HL-60 (cell line): Measurements from ENCODE around the gene SLC7A10.
"Not testable (repeated sequence)": the region's sequence is repeated elsewhere in the genome, so short reads cannot be mapped to it uniquely, and the experiment has no call there.

Experiments
- DNase-seq, 2 experiments: peaks; one replicate each; pipeline ENCODE4 v3.0.0-alpha.2; 2010 to 2020; ENCODE audit warnings: low read depth in 1 of 2, low spot score in 1 of 2
- H3K27ac ChIP-seq: fragments of 250-450 bp; sonication (Bioruptor Pico); replicated peaks from 2 replicates; pipeline ENCODE4 v1.5.1; 2020; ENCODE audit warnings: mild to moderate bottlenecking, moderate library complexity
- H3K27me3 ChIP-seq: fragments of 250-450 bp; sonication (Bioruptor Pico); 2 replicates; pipeline ENCODE4 v1.5.1; 2021; ENCODE audit warnings: mild to moderate bottlenecking, moderate library complexity; ENCODE audit not compliant: insufficient read depth, poor library complexity, severe bottlenecking
- H3K4me3 ChIP-seq: replicated peaks from 2 replicates; pipeline ENCODE4 v1.5.1; 2011; ENCODE audit warnings: mild to moderate bottlenecking, control low read depth, low read length; ENCODE audit not compliant: insufficient read depth
- GABPA ChIP-seq: IDR thresholded peaks from 2 replicates; pipeline ENCODE4 v1.6.1; 2012; ENCODE audit warnings: low read depth
- POLR2AphosphoS5 ChIP-seq: IDR thresholded peaks from 2 replicates; pipeline ENCODE4 v1.6.1; 2012; ENCODE audit warnings: low read depth
- SPI1 ChIP-seq: IDR thresholded peaks from 2 replicates; pipeline ENCODE4 v1.6.1; 2012; ENCODE audit warnings: low read depth, mild to moderate bottlenecking, borderline replicate concordance
- TF ChIP-seq, protein P1 (sequence below): IDR thresholded peaks from one replicate; pipeline ENCODE4 v1.5.1; 2011; ENCODE audit warnings: low read length, control low read depth, inconsistent platforms; ENCODE audit not compliant: insufficient read depth
- TF ChIP-seq, protein P2 (sequence below): IDR thresholded peaks from 2 replicates; pipeline ENCODE4 v1.6.1; 2012; ENCODE audit warnings: low read depth; ENCODE audit not compliant: insufficient replicate concordance

SLC7A10 gene

GRCh38 chr19:33226550-33227241 lies 1.0 kb upstream of the SLC7A10 start:
- H3K4me3 ChIP-seq: no peak overlapping the region
- H3K27ac ChIP-seq: no peak overlapping the region
- no peak for DNase-seq
- no peak for TF ChIP-seq GABPA
- TF ChIP-seq, protein P1, sequence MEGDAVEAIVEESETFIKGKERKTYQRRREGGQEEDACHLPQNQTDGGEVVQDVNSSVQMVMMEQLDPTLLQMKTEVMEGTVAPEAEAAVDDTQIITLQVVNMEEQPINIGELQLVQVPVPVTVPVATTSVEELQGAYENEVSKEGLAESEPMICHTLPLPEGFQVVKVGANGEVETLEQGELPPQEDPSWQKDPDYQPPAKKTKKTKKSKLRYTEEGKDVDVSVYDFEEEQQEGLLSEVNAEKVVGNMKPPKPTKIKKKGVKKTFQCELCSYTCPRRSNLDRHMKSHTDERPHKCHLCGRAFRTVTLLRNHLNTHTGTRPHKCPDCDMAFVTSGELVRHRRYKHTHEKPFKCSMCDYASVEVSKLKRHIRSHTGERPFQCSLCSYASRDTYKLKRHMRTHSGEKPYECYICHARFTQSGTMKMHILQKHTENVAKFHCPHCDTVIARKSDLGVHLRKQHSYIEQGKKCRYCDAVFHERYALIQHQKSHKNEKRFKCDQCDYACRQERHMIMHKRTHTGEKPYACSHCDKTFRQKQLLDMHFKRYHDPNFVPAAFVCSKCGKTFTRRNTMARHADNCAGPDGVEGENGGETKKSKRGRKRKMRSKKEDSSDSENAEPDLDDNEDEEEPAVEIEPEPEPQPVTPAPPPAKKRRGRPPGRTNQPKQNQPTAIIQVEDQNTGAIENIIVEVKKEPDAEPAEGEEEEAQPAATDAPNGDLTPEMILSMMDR: no peak
- TF ChIP-seq, protein P2, sequence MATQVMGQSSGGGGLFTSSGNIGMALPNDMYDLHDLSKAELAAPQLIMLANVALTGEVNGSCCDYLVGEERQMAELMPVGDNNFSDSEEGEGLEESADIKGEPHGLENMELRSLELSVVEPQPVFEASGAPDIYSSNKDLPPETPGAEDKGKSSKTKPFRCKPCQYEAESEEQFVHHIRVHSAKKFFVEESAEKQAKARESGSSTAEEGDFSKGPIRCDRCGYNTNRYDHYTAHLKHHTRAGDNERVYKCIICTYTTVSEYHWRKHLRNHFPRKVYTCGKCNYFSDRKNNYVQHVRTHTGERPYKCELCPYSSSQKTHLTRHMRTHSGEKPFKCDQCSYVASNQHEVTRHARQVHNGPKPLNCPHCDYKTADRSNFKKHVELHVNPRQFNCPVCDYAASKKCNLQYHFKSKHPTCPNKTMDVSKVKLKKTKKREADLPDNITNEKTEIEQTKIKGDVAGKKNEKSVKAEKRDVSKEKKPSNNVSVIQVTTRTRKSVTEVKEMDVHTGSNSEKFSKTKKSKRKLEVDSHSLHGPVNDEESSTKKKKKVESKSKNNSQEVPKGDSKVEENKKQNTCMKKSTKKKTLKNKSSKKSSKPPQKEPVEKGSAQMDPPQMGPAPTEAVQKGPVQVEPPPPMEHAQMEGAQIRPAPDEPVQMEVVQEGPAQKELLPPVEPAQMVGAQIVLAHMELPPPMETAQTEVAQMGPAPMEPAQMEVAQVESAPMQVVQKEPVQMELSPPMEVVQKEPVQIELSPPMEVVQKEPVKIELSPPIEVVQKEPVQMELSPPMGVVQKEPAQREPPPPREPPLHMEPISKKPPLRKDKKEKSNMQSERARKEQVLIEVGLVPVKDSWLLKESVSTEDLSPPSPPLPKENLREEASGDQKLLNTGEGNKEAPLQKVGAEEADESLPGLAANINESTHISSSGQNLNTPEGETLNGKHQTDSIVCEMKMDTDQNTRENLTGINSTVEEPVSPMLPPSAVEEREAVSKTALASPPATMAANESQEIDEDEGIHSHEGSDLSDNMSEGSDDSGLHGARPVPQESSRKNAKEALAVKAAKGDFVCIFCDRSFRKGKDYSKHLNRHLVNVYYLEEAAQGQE: no peak
- no peak for TF ChIP-seq POLR2AphosphoS5
- no peak for TF ChIP-seq SPI1
- H3K27me3 ChIP-seq: peaks cover 16% of the 10 kb centered on the region

DNA sequence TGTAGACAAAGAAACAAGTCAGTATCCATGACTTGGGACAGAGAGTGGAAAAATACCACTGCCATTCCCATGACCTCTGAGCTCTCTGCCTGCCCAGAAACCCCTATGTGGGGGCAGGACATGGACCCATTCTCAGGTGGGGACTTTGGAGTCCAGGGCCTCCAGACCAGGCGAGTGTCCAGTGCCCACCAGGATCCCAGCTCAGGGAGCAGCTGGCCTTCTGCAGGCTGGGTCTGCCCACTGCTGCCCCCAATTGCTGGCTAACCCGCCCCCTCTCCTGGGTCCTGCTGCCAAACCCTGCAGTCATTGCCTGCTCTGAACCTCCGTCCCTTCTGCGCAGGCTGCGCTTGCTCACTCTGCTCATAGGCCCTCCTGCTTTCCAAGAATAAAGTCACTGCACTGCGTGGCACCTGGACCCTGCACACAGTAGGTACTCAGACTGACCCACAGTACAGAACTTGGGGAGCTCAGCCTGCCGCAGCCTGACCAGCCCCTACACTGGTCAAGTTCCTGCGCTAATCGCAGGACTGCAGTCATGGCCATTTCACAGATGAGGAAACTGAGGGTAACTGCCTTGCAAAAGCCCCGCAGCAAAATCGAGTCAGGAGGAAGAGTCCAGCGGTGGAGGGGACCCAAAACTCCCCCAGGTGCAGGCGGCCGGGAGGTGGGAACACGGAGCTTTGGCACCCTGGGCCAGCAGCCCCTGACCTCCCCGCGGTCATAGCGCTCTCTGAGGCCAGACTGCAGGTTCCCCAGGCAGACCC lies 774 bp downstream of the SLC7A10 start:
- no peak overlapping the region for H3K27ac ChIP-seq
- peaks cover 16% of the 10 kb centered on the region for H3K27me3 ChIP-seq
- H3K4me3 ChIP-seq: no peak overlapping the region
- no peak for TF ChIP-seq GABPA
- no peak for TF ChIP-seq SPI1
- TF ChIP-seq, protein P2: no peak
- DNase-seq: no peak

DNA sequence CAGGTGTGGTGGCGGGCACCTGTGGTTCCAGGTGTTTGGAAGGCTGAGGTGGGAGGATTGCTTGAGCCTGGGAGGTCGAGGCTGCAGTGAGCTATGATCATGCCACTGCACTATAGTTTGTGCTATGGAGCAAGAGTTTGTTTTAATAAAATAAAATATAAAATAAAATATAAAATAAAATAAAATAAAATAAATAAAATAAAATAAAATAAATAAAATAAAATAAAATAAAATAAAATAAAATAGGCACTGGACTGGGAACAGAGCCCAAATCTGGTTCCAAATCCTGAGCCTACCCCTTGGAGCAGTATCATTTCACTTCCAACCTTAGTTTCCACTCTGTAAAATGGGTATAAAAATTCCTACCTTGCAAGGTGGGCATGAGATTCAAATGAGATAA lies 3.4 kb downstream of the SLC7A10 start:
- H3K27me3 ChIP-seq: peaks cover 16% of the 10 kb centered on the region
- H3K27ac ChIP-seq, H3K4me3 ChIP-seq, DNase-seq: not testable (repeated sequence)

DNA sequence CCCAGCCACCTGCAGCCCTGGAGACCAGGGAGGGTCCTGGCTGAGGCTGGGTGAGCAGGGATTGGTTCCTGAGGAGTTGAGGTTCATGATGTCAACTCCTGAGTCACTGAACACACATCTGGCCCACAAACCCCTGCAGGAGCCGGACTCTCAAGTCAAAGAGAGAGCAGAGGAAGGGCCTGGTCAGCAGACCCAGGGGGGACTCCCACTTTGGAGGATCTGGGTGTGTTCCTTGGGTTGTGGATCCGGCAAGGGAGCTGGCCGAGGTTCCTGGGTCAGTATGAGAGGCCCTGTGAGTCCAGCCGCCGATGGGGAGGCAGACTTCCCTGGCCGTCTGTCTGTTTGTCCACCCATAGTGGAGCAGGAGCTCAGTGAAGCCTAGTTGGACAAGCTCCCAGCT lies 4.0 kb downstream of the SLC7A10 start:
- Histone ChIP-seq H3K4me3 (no peak overlapping the region), H3K27ac (no peak overlapping the region), H3K27me3 (peaks cover 16% of the 10 kb centered on the region)
- no peak for DNase-seq
- TF ChIP-seq POLR2AphosphoS5: no peak
- TF ChIP-seq SPI1: no peak
- TF ChIP-seq, protein P2: no peak
- TF ChIP-seq GABPA: no peak
- TF ChIP-seq, protein P1: no peak
